NCI-H2227 (cell line): Measurements from ENCODE around the gene TMTC1.

ENCODE experiments used
- DNase-seq: peaks from one replicate; lab custom pipeline; 2025; ENCODE audit not compliant: unreplicated experiment; lab: John Stamatoyannopoulos, UW

TMTC1 gene

DNA sequence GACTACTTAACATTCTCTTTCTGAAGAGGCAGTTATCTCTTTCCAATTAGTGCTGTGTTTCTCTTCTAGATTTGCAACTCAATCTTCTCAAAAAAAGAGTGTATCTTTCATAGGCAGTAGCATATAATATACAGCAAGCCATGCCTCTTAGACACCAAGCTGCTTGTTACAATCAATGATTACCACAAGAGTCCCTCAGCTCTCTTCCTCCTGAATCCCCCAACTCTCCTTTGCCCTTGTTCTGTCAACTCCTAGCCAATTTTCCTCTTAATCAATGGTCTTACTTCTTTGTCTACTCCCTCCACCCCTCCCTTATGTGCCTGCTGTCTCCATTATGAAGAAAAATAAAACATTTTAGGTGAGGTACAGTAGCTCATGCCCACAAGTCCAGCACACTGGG, 2.6 kb downstream of the TMTC1 start:
- DNase-seq: no peak

GRCh38 chr12:29780084-29780483, 3.7 kb downstream of the TMTC1 start:
- DNase-seq: no peak

GRCh38 chr12:29778531-29778930, 5.2 kb downstream of the TMTC1 start:
- no peak for DNase-seq

DNA sequence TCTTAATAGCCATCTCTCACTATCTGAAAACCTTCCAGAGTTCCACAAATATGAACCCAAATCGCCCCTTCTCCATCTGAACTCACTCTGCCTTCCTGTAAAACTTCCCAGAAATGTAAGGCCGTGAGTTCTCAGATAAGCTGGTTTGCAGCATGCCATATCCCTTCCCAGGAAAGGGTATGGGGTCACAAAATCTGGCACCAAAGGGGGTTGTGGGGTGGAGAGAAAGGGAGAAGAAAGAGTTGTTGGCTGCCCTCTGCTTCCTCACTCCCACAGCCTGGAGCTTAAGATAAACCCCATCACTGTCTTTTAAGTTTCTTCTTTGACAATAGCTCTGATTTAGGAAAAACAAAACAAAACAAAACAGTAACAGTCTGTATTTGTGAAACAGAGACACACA, 10.7 kb downstream of the TMTC1 start:
- DNase-seq: no peak

- no peak for DNase-seq
These were observed 12.0 kb downstream of the TMTC1 start for GRCh38 chr12:29771786-29772185.

DNA sequence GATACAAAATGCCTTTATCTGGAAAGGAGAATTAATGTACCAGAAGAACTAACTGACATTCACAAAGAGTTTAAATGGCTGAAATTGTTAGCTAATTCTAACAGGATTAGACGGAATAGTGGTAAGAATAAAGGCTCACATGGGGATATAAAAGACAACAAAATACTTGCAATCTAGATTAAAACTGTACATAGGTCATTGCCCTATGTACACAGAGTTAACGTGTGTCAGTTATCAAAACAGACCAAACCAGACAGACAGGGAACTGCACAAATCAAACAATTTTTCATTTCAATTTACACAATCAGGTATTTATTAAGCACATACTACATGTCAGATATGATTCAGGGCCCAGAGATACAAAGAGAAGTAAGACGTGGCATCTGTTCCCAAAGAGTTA, 12.6 kb downstream of the TMTC1 start:
- no peak for DNase-seq

- DNase-seq: no peak
These were observed 14.4 kb downstream of the TMTC1 start for GRCh38 chr12:29769162-29769858.

- DNase-seq: no peak
These were observed 15.4 kb downstream of the TMTC1 start for GRCh38 chr12:29768372-29768771.

DNA sequence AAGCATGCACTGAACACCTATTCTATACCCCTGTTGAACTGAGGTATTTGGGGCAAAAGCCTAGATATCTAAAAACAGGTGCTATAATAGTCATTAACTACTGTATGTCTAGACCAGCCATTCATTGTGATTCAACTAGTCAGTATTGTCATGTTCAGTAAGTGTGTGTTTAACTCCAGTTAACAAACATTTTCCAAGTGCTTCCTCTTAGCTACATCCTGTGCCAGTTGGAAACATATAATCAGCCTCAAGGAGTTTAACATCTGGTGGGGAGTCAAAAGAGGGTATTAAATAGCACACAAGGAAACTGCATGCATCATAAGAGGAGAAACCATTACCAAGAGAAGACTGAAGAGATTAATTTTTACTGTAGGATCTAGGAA, 20.4 kb downstream of the TMTC1 start:
- no peak for DNase-seq

- DNase-seq: no peak
These were observed 21.0 kb downstream of the TMTC1 start for GRCh38 chr12:29762637-29763300.

DNA sequence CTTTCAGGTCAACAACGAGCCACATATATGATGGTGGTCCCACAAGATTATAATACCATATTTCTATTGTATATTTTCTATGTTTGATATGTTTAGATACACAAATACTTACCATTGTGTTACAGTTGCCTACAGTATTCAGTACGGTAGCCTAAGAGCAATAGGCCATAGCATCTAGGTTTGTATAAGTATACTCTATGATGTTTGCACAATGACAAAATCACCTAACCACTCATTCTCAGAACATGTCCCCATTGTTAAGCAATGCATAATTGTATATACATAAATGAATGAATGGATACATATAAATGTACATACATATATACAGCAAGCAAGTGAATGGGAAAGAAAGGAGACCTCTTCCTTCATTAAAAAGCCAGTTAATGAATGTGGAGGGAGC, 23.8 kb downstream of the TMTC1 start:
- DNase-seq: no peak

DNA sequence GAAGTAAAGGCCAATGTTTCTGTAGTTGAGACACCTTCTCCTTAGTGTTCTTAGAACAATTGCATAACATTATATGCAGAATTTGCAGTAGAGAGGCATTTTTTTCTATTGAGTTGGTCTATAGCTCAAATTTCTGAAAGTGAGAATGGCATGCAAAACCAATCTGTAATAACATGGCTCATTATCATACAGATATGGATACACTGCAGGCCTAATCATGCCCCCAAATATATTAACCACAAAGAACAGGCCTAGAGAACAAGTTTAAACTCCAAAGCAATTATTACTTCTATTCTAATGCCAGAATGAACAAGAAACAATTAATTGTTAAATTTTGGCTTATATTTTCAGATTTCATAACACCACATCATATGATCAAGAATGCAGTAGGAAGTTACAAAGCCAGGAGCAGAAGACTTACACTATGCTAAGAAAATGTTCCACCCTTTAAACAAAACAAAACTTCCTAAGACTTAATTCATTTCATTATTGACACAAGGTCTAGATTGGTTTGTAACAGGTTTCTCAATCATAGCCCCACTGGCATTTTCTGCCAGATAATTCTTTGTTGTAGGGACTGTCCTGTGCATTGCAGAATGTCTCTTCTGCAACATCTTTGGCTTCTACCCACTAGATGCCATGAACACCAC, 26.9 kb downstream of the TMTC1 start:
- no peak for DNase-seq

DNA sequence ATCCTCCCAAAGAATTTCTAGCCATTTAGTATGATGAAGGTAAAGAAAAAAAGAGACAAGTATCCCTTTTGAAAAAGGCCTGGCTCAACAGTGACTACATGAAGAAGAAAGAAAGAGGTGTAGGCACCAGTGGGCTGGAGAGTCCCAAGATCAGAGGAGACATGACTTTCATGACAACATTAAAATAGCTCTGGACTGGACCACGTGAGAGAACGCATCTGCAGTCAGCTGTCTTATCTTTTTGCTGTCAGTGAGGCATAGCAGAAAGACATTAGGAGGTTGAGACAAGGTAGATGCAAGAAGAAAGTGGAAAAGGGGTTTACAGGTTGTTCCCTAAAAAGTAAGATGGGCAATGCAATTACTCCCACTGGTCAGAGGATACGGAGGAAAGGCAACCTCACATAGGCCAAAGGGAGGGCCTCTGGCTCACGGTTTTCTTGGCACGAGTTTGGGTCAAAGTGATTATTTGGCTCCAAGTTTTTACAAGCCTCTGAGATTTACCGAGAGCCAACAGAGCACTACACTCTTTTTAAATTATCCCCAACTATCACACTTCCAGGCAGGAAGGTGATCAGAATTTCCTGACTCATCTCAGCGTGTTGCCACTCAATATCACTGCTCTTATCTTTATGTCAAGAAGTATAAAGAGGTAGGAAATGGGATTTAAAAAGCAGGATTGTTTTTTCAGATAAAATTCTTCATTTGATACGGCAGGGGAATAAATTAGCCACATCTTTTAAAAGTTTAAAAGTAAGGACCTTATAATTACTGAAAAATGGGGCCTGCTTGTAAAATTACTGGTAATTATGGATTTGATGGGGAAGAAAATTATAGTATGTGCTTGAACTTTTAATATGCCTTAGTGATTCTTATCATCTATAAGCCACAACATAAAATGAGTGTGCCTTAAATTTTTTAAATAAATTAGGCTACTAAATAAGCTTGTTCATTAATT, 29.2 kb downstream of the TMTC1 start:
- DNase-seq: no peak

GRCh38 chr12:29752121-29752520, 31.6 kb downstream of the TMTC1 start:
- no peak for DNase-seq

DNA sequence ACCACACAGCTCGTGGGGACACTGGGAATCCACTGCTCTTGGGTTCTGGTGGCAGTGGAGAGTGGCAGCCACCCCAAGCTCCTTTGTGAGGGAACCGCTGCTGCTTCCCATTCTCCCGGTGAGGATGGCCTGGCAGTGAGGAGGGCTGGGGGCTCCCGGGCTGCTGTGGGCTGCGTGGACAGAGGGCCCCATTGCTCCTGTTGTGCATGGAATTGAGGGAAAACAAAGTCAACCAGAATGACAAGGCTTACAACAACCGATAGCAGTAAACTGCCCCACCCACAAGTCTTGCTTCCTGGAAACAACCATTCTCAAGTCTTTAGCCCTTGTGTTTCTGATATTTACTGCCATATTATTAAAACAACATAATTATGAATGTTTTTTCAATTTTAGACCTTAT, 32.1 kb downstream of the TMTC1 start:
- DNase-seq: no peak

DNA sequence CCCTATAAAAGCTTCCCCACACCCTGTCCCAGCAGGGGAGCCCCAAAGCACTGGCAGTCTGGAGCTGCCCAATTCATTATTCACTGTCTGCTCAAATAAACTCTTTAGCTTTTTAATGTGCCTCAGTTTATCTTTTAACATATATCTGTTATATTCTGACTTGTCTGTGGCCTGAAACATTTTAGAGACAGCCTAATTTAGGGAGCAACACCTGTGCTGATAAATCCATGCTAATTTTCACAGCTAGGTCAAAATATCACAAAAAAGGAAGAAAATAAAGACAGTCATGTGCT, 32.9 kb downstream of the TMTC1 start:
- DNase-seq: no peak

- DNase-seq: no peak
These were observed 33.4 kb downstream of the TMTC1 start for GRCh38 chr12:29750131-29750927.

DNA sequence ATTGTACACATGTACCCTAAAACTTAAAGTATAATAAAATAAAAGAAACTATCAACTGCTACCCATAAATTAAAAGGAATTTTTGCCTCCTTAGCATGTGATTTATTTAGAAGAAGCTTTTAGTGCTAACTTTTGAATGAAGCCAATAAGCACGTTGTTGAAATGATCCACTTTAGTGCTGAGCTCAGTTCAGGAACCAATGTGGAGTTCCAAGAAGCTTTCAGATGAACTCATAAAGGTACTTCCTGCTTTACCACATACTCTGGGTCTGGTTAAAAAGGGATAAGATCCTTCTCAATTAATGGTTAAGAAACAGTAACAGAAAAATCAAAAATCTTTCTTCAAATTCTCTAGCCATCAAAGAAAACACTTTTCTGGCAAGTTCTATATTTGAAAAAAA, 39.4 kb downstream of the TMTC1 start:
- no peak for DNase-seq

DNA sequence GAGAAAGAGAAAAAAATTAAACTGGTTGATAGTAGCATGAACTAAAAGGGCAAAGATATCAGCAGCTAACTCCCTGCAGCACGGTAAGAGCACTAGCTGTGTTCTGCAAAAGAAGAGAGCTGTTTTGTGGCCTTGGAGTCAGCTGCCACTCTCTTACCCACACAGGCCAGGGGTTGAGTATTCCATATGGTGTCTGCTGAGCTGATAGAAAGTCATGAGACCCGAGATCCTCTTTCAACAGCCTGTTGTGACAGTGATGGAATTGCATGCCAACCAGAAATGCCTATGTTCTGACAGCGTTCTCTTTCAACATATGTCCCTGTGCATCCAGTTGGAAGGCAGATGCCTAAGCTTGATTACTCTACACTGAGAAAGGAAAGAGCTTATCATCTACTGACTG, 39.9 kb downstream of the TMTC1 start:
- DNase-seq: no peak

- DNase-seq: no peak
These were observed 40.7 kb downstream of the TMTC1 start for GRCh38 chr12:29743077-29743476.

- no peak for DNase-seq
These were observed 41.1 kb downstream of the TMTC1 start for GRCh38 chr12:29742646-29743045.
